Activated CD4-positive, alpha-beta memory T cell treated with anti-CD3 and anti-CD28 coated beads for 36 hours (primary cell): ENCODE data around the gene TMEM200B. TPM values are rescaled to one million over a fixed set of nuclear protein-coding genes. Genes with fewer than 3 reads are reported as not detected.

ENCODE experiments used
- CTCF ChIA-PET: fragments of 350-600 bp; sonication (Branson Sonifier 250); formaldehyde crosslinking; loops from one replicate; lab custom pipeline; 2021; ENCODE audit warnings: antibody characterized with exemption, inconsistent platforms; lab: Charles Lee
- POLR2A ChIA-PET: fragments of 350-600 bp; sonication (Branson Sonifier 250); formaldehyde crosslinking; loops from one replicate; lab custom pipeline; 2021; ENCODE audit warnings: antibody characterized with exemption; lab: Charles Lee
- DNase-seq: peaks from one replicate; pipeline ENCODE4 v3.0.0-alpha.2; 2020
- H3K27ac Mint-ChIP-seq: one replicate; pipeline ENCODE4 v1.8.0; 2021; ENCODE audit warnings: mixed read lengths
- H3K27me3 Mint-ChIP-seq: one replicate; pipeline ENCODE4 v1.8.0; 2021; ENCODE audit warnings: mixed read lengths
- H3K36me3 Mint-ChIP-seq: one replicate; pipeline ENCODE4 v1.8.0; 2021; ENCODE audit warnings: mixed read lengths
- H3K4me1 Mint-ChIP-seq: one replicate; pipeline ENCODE4 v1.8.0; 2021; ENCODE audit warnings: low read depth, mixed read lengths
- H3K4me3 Mint-ChIP-seq: one replicate; pipeline ENCODE4 v1.8.0; 2021; ENCODE audit warnings: mild to moderate bottlenecking, mixed read lengths
- H3K9me3 Mint-ChIP-seq: one replicate; pipeline ENCODE4 v1.8.0; 2021; ENCODE audit warnings: mixed read lengths
- intact Hi-C: fragments of 100-400 bp; cut with micrococcal nuclease; formaldehyde crosslinking; loops from one replicate; pipeline ENCODE4 v1.15.1; 2023
- total RNA-seq, 2 experiments: library from RNA; stranded (reverse); gene quantifications; one replicate each; pipeline ENCODE4 v1.2.3, GENCODE V29; 2021

The TMEM200B gene
- total RNA-seq, 2 experiments from 2014 or later = 1.5 to 2.1 TPM

- Mint-ChIP-seq H3K4me1 (peaks cover 8% of the 10 kb centered on the region), H3K27me3 (no peaks in the 10 kb centered on the region), H3K36me3 (peaks cover 1% of the 10 kb centered on the region), H3K27ac (no peak overlapping the region), H3K4me3 (no peak overlapping the region), H3K9me3 (no peaks in the 10 kb centered on the region)
- CTCF ChIA-PET = interaction anchor here (1.0 to 1.4 kb wide), 2 partner anchors 125 to 200 kb away, joined by 3 read pairs; no protein-coding TSS in a partner anchor
- POLR2A ChIA-PET = no interaction called here
- intact Hi-C loops = no loop called here
- no peak for DNase-seq
These were observed 46.5 kb downstream of the TMEM200B start for GRCh38 chr1:29077155-29077554.

Other genes starting within 250 kb of the TMEM200B start
- gene EPB41, start 209.3 kb downstream of the TMEM200B start, total RNA-seq = 10 to 100 TPM; 67.6 to 71.0 TPM
- 100 to 1,000 TPM; 133 to 136 TPM for gene SRSF4, start 58.0 kb upstream of the TMEM200B start, total RNA-seq
- 10 to 100 TPM; 34.7 to 37.2 TPM for gene MECR, start 107.0 kb upstream of the TMEM200B start, total RNA-seq
- under 1 TPM; 0.17 to 0.85 TPM for gene PTPRU, start 112.6 kb upstream of the TMEM200B start, total RNA-seq